ENCODE data around the gene RAD21L1. TPM values are rescaled to one million over a fixed set of nuclear protein-coding genes. Genes with fewer than 3 reads are reported as not detected.

Gene RAD21L1
- polyA plus RNA-seq, 3 donors, result not detected

GRCh38 chr20:1225263-1225782, 521 bp upstream of the RAD21L1 start:
- Histone ChIP-seq H3K9ac (ENCODE audit: insufficient read depth, low read length, poor library complexity, severe bottlenecking) (no peak overlapping the region), H2AFZ (ENCODE audit: insufficient read depth, low read depth, low read length, poor library complexity, severe bottlenecking) (no peak overlapping the region)
- H3K4me1 Mint-ChIP-seq, result peaks cover 16% of the 10 kb centered on the region

DNA sequence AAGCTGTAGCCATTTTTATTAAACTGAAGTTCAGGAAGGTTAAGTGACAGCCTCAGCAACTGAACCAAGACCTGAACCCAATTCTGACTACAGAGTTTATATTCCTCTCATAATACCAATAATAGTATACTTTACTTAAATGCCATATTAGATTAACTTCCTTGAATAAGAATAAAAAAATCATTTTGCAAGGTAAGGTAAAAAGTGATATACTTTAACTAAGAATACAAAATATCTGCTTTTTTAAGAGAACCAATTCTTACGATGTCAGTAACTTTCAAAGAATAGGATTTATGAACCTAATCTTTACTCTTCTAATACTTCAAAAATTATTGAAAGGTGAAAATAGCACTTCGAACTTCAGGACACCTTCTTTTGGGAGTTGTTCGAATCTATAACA, 3.7 kb downstream of the RAD21L1 start:
- TF ChIP-seq, protein P1, sequence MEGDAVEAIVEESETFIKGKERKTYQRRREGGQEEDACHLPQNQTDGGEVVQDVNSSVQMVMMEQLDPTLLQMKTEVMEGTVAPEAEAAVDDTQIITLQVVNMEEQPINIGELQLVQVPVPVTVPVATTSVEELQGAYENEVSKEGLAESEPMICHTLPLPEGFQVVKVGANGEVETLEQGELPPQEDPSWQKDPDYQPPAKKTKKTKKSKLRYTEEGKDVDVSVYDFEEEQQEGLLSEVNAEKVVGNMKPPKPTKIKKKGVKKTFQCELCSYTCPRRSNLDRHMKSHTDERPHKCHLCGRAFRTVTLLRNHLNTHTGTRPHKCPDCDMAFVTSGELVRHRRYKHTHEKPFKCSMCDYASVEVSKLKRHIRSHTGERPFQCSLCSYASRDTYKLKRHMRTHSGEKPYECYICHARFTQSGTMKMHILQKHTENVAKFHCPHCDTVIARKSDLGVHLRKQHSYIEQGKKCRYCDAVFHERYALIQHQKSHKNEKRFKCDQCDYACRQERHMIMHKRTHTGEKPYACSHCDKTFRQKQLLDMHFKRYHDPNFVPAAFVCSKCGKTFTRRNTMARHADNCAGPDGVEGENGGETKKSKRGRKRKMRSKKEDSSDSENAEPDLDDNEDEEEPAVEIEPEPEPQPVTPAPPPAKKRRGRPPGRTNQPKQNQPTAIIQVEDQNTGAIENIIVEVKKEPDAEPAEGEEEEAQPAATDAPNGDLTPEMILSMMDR (IDR thresholded peaks at IDR 0.05), result no peak
- H3K27me3 ChIP-seq (ENCODE audit: control insufficient read depth in 2 of 2, insufficient read depth in 2 of 2, low read length in 2 of 2), result peaks cover 55 to 75% of the 10 kb centered on the region in 2 donors
- no peak overlapping the region for H3K4me3 ChIP-seq (replicated peaks in 1 of 3; ENCODE audit: low read depth in 2 of 3, low read length in 3 of 3)
- no peak overlapping the region for H3K27ac ChIP-seq (ENCODE audit: low read depth in 1 of 2, low read length in 2 of 2)
- Mint-ChIP-seq H3K4me1 (peaks cover 16% of the 10 kb centered on the region), H3K27me3 (ENCODE audit: low read depth in 3 of 3) (peaks cover 32 to 55% (median 35%) of the 10 kb centered on the region in 3 donors), H3K9me3 (peaks cover 0 to 12% (median 6%) of the 10 kb centered on the region in 7 donors), H3K36me3 (peaks cover 0 to 2% of the 10 kb centered on the region in 2 donors), H3K27ac (no peak overlapping the region), H3K4me3 (peak overlapping the region in 1 of 2 donors; percentile 22)
- intact Hi-C loops (cut with micrococcal nuclease), result no loop called here
- H3K4me1 ChIP-seq (ENCODE audit: control insufficient read depth in 1 of 2, insufficient read depth in 2 of 2, low read length in 2 of 2), result peaks cover 14 to 17% of the 10 kb centered on the region in 2 donors
- H3K9me3 ChIP-seq (replicated peaks in 1 of 2; ENCODE audit: control insufficient read depth in 1 of 2, insufficient read depth in 1 of 2, low read length in 2 of 2), result no peaks in the 10 kb centered on the region
- no peak overlapping the region for H3K4me2 ChIP-seq (replicated peaks; ENCODE audit: extremely low read depth, low read length, poor library complexity, severe bottlenecking)
- no peaks in the 10 kb centered on the region for H3K79me2 ChIP-seq (ENCODE audit: insufficient read depth, low read length)
- H4K20me1 ChIP-seq (ENCODE audit: insufficient read depth, low read length), result no peaks in the 10 kb centered on the region
- H3K9ac ChIP-seq (ENCODE audit: insufficient read depth, low read length, poor library complexity, severe bottlenecking), result no peak overlapping the region
- 83% methylated on average over 1 of the region's 3 CpGs for WGBS (ENCODE audit: insufficient coverage)
- no peak overlapping the region for H2AFZ ChIP-seq (ENCODE audit: insufficient read depth, low read depth, low read length, poor library complexity, severe bottlenecking)
- DNase-seq, result no peak
- H3K36me3 ChIP-seq (replicated peaks in 1 of 2; ENCODE audit: control insufficient read depth in 1 of 2, insufficient read depth in 2 of 2, low read length in 2 of 2), result no peaks in the 10 kb centered on the region

More at GRCh38 chr20:1225263-1225782, 521 bp upstream of the RAD21L1 start:
- DNase-seq, result no peak
- peak overlapping the region; percentile 35 for H3K4me2 ChIP-seq (replicated peaks; ENCODE audit: extremely low read depth, low read length, poor library complexity, severe bottlenecking)
- Mint-ChIP-seq H3K4me3 (peak overlapping the region; percentile 70 to 80), H3K27ac (no peak overlapping the region), H3K27me3 (ENCODE audit: low read depth in 3 of 3) (peaks cover 34 to 58% (median 38%) of the 10 kb centered on the region in 3 donors), H3K9me3 (peaks cover 3 to 36% (median 15%) of the 10 kb centered on the region in 7 donors), H3K36me3 (peaks cover 0 to 2% of the 10 kb centered on the region in 2 donors)
- no peaks in the 10 kb centered on the region for H3K9me3 ChIP-seq (replicated peaks in 1 of 2; ENCODE audit: control insufficient read depth in 1 of 2, insufficient read depth in 1 of 2, low read length in 2 of 2)
- H3K27ac ChIP-seq (ENCODE audit: low read depth in 1 of 2, low read length in 2 of 2), result no peak overlapping the region
- peak overlapping the region in 1 of 3 experiments; percentile 34 for H3K4me3 ChIP-seq (replicated peaks in 1 of 3; ENCODE audit: low read depth in 2 of 3, low read length in 3 of 3)
- H4K20me1 ChIP-seq (ENCODE audit: insufficient read depth, low read length), result no peaks in the 10 kb centered on the region
- H3K27me3 ChIP-seq (ENCODE audit: control insufficient read depth in 2 of 2, insufficient read depth in 2 of 2, low read length in 2 of 2), result peaks cover 40 to 53% of the 10 kb centered on the region in 2 donors
- H3K36me3 ChIP-seq (replicated peaks in 1 of 2; ENCODE audit: control insufficient read depth in 1 of 2, insufficient read depth in 2 of 2, low read length in 2 of 2), result no peaks in the 10 kb centered on the region
- H3K79me2 ChIP-seq (ENCODE audit: insufficient read depth, low read length), result no peaks in the 10 kb centered on the region
- intact Hi-C loops (cut with micrococcal nuclease), result no loop called here
- peaks cover 14 to 17% of the 10 kb centered on the region in 2 donors for H3K4me1 ChIP-seq (ENCODE audit: control insufficient read depth in 1 of 2, insufficient read depth in 2 of 2, low read length in 2 of 2)
- TF ChIP-seq, protein P1 (IDR thresholded peaks at IDR 0.05), result no peak
- 9% methylated on average over 11 of the region's 30 CpGs for WGBS (ENCODE audit: insufficient coverage)
